Neutrophil (primary cell): ENCODE measurements around the gene OSTF1.

Experiments used
- H3K27ac ChIP-seq: fragments of 200-600 bp; sonication (generic); 2 replicates; pipeline ENCODE4 v1.5.1; 2016; ENCODE audit warnings: mild to moderate bottlenecking, moderate library complexity
- H3K27me3 ChIP-seq: fragments of 200-600 bp; sonication (generic); 2 replicates; pipeline ENCODE4 v1.6.0; 2016; ENCODE audit warnings: mild to moderate bottlenecking
- H3K36me3 ChIP-seq: fragments of 200-600 bp; sonication (generic); 2 replicates; pipeline ENCODE4 v1.5.1; 2017
- H3K4me1 ChIP-seq, 2 experiments: fragments of 200-600 bp in 1 of 2; sonication (generic) in 1 of 2; 1 replicate in 1 of 2; 2 replicates in 1 of 2; pipeline versions ENCODE4 v1.5.1 to v1.6.1; 2013 to 2016; ENCODE audit warnings: low read depth in 1 of 2, low read length in 1 of 2, mild to moderate bottlenecking in 1 of 2, moderate library complexity in 1 of 2; ENCODE audit not compliant: control insufficient read depth in 1 of 2, insufficient read depth in 1 of 2
- H3K4me3 ChIP-seq, 2 experiments: fragments of 200-600 bp in 1 of 2; sonication (generic) in 1 of 2; 1 replicate in 1 of 2; 2 replicates in 1 of 2; pipeline ENCODE4 v1.5.1; 2013 to 2016; ENCODE audit warnings: low read depth in 1 of 2, low read length in 1 of 2, mild to moderate bottlenecking in 1 of 2, moderate library complexity in 1 of 2
- H3K9me3 ChIP-seq: fragments of 200-600 bp; sonication (generic); 2 replicates; pipeline ENCODE4 v1.5.1; 2016
- TF ChIP-seq, protein P1 (sequence below): fragments of 200-600 bp; sonication (generic); IDR thresholded peaks from 2 replicates; pipeline ENCODE4 v1.5.1; 2016; ENCODE audit warnings: antibody characterized with exemption

The OSTF1 gene

GRCh38 chr9:75109210-75109839, 21.0 kb downstream of the OSTF1 start:
- Histone ChIP-seq H3K4me3 (peak overlapping the region in 1 of 2 experiments; percentile 11), H3K27me3 (no peaks in the 10 kb centered on the region), H3K27ac (peak overlapping the region; percentile 88), H3K4me1 (peaks cover 90 to 95% of the 10 kb centered on the region in 2 experiments), H3K9me3 (no peaks in the 10 kb centered on the region), H3K36me3 (no peaks in the 10 kb centered on the region)
- TF ChIP-seq, protein P1, sequence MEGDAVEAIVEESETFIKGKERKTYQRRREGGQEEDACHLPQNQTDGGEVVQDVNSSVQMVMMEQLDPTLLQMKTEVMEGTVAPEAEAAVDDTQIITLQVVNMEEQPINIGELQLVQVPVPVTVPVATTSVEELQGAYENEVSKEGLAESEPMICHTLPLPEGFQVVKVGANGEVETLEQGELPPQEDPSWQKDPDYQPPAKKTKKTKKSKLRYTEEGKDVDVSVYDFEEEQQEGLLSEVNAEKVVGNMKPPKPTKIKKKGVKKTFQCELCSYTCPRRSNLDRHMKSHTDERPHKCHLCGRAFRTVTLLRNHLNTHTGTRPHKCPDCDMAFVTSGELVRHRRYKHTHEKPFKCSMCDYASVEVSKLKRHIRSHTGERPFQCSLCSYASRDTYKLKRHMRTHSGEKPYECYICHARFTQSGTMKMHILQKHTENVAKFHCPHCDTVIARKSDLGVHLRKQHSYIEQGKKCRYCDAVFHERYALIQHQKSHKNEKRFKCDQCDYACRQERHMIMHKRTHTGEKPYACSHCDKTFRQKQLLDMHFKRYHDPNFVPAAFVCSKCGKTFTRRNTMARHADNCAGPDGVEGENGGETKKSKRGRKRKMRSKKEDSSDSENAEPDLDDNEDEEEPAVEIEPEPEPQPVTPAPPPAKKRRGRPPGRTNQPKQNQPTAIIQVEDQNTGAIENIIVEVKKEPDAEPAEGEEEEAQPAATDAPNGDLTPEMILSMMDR, result no peak

DNA sequence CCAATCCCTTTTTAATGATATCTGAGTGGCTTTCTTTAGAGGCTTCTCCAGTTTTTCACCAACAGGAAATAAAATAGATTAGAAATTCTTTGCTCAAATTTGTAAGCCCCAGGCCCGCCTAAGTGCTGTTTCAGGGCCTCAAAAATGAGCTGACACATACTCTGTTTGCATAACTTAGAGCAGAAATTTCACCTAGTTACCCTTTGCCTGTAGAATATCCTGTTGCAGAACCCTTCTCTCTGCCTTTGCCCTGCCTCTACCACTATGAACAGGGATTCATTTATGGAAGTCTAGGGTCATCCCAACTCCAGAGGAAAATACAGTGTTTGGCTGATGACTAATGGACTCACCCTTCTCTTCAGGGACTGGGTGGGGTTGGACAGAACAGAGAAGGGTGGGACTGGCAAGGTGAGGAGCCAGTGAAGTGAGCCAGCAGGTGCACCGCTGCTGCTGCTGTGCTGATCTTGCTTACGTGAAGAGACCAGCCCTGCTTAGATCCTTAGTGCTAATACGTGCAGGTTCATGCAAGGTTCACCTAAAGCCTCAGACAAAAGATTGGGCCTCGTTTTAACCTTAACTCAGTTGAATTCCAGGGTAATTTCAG, 22.8 kb downstream of the OSTF1 start:
- Histone ChIP-seq H3K4me1 (peaks cover 81 to 90% of the 10 kb centered on the region in 2 experiments), H3K4me3 (peak overlapping the region; percentile 1 to 38), H3K9me3 (no peaks in the 10 kb centered on the region), H3K27me3 (no peaks in the 10 kb centered on the region), H3K36me3 (no peaks in the 10 kb centered on the region), H3K27ac (peak overlapping the region; percentile 88)
- TF ChIP-seq, protein P1, result no peak

GRCh38 chr9:75112789-75113188, 24.5 kb downstream of the OSTF1 start:
- Histone ChIP-seq H3K4me3 (peak overlapping the region in 1 of 2 experiments; percentile 6), H3K27me3 (no peaks in the 10 kb centered on the region), H3K9me3 (no peaks in the 10 kb centered on the region), H3K4me1 (peaks cover 80 to 90% of the 10 kb centered on the region in 2 experiments), H3K27ac (peak overlapping the region; percentile 88), H3K36me3 (peaks cover 8% of the 10 kb centered on the region)
- TF ChIP-seq, protein P1, result no peak

DNA sequence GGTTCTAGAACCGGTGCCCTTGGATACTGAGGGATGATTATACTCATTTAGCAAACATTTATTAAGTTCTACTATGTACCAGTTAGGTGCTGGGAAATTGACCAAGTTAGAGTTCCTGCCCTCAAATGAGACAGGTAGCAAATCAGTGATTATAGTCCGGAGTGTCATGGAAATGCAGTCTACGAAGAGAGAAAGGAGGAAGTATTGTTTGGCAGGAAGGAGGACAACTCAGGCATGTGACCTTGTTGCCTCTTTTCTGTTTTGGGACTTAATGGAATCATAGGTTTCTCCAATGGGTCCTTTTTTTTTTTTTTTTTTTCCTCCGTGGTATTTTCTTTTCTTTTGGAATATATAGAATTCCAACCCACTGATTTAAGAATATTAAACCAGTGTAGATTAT, 28.0 kb downstream of the OSTF1 start:
- Histone ChIP-seq H3K27ac (peak overlapping the region; percentile 71), H3K9me3 (no peaks in the 10 kb centered on the region), H3K27me3 (no peaks in the 10 kb centered on the region), H3K36me3 (peaks cover 43% of the 10 kb centered on the region), H3K4me3 (no peak overlapping the region), H3K4me1 (peaks cover 60 to 67% of the 10 kb centered on the region in 2 experiments)
- TF ChIP-seq, protein P1, result no peak

GRCh38 chr9:75117564-75117963, 29.2 kb downstream of the OSTF1 start:
- H3K27ac ChIP-seq, result peak overlapping the region; percentile 71
- TF ChIP-seq, protein P1, result no peak

More at GRCh38 chr9:75117564-75117963, 29.2 kb downstream of the OSTF1 start:
- no peaks in the 10 kb centered on the region for H3K27me3 ChIP-seq
- no peak overlapping the region for H3K4me3 ChIP-seq
- H3K4me1 ChIP-seq, result peaks cover 47 to 55% of the 10 kb centered on the region in 2 experiments
- no peaks in the 10 kb centered on the region for H3K9me3 ChIP-seq
- H3K36me3 ChIP-seq, result peaks cover 54% of the 10 kb centered on the region
